OCI-LY1 (cell line): ENCODE measurements around the gene FGF5.

ENCODE experiments used
- CTCF ChIP-seq: fragments of 200-600 bp; sonication (generic), shearing (Covaris generic); IDR thresholded peaks from 2 replicates; pipeline ENCODE4 v1.5.1; 2017; ENCODE audit warnings: mild to moderate bottlenecking, antibody characterized with exemption, low read length, moderate library complexity, mixed read lengths
- EZH2 ChIP-seq: fragments of 200-600 bp; sonication (generic), shearing (Covaris generic); IDR thresholded peaks from 2 replicates; pipeline ENCODE4 v1.8.0; 2017; ENCODE audit warnings: borderline replicate concordance, mixed run types, mild to moderate bottlenecking, antibody characterized with exemption, low read length, moderate library complexity, mixed read lengths

GRCh38 chr4:80257851-80258250, 8.6 kb upstream of the FGF5 start:
- no peak for TF ChIP-seq CTCF
- no peak for TF ChIP-seq EZH2
